A549 treated with dexamethasone at 1 μM for 4 hours (cell line): ENCODE data around the gene ADGRF4. TPM values are rescaled to one million over a fixed set of nuclear protein-coding genes. Genes with fewer than 3 reads are reported as not detected.

ENCODE experiments used
- total RNA-seq: library from RNA; stranded (reverse); fragments of 200-300 nt; extraction: Qiagen RNA extraction; gene quantifications from 5 replicates; pipeline ENCODE4 v1.2.3, GENCODE V29; 2022

ADGRF4 gene, protein sequence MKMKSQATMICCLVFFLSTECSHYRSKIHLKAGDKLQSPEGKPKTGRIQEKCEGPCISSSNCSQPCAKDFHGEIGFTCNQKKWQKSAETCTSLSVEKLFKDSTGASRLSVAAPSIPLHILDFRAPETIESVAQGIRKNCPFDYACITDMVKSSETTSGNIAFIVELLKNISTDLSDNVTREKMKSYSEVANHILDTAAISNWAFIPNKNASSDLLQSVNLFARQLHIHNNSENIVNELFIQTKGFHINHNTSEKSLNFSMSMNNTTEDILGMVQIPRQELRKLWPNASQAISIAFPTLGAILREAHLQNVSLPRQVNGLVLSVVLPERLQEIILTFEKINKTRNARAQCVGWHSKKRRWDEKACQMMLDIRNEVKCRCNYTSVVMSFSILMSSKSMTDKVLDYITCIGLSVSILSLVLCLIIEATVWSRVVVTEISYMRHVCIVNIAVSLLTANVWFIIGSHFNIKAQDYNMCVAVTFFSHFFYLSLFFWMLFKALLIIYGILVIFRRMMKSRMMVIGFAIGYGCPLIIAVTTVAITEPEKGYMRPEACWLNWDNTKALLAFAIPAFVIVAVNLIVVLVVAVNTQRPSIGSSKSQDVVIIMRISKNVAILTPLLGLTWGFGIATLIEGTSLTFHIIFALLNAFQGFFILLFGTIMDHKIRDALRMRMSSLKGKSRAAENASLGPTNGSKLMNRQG
- 16.3 to 19.6 TPM (median 17.1 TPM) in 5 replicates for total RNA-seq

DNA sequence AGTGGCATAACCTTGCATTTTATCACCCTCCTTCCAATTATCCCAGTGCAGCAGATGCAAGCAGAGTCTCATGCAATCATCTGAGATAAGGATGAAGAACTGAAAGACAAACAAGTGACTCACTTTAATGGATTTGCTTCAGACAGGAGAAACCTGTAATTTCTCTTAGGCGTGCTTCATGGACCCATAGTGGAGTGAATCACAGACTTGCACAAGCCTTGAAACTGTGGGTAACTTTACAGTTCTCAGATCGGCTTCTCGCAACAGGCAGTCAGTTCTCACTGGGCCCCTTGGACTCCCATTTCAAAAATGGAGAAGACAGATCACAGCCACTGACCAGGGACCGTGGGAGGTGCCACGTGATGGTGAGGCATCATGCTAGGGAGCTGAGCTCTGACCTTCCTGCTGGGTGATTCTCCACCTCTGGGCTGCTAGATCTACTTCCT is at the start of gene ADGRF4:
Gene ADGRF4, plus strand, starts transcription at position 239 of the 446 bp plus-strand sequence. CDS start 8,666 bp downstream, outside the sequence.

Other genes starting within 250 kb of the ADGRF4 start
- gene CD2AP, start 220.8 kb upstream of the ADGRF4 start, total RNA-seq: 11.9 to 17.9 TPM (median 15.1 TPM) in 5 replicates
- not detected in 5 replicates for gene OPN5, start 83.5 kb downstream of the ADGRF4 start, total RNA-seq